Small intestine (tissue), 7 donors: Measurements from ENCODE around the gene TJP2. TPM values are rescaled to one million over a fixed set of nuclear protein-coding genes. Genes with fewer than 3 reads are reported as not detected.

Source experiments
- DNase-seq, 2 donors: peaks; one replicate each; pipeline versions ENCODE4 v3.0.0 to v3.0.0-alpha.2; 2013
- FAIRE-seq: peaks from 2 replicates; lab custom pipeline; 2012; peaks lifted over from hg19 to GRCh38; lab: Jason Lieb, UNC
- H3K27ac ChIP-seq, 3 donors: one replicate each; pipeline ENCODE4 v1.5.1; 2013; ENCODE audit warnings: low read length in 2 of 3, mild to moderate bottlenecking in 2 of 3, control low read depth in 1 of 3, inconsistent platforms in 1 of 3, low read depth in 1 of 3, moderate library complexity in 1 of 3
- H3K27me3 ChIP-seq, 3 donors: one replicate each; pipeline ENCODE4 v1.6.1; 2013; ENCODE audit warnings: low read length in 3 of 3, inconsistent platforms in 1 of 3; ENCODE audit not compliant: control insufficient read depth in 3 of 3, insufficient read depth in 3 of 3
- H3K36me3 ChIP-seq, 3 donors: one replicate each; pipeline ENCODE4 v1.6.1; 2013; ENCODE audit warnings: low read length in 3 of 3, inconsistent platforms in 1 of 3, low read depth in 1 of 3, mild to moderate bottlenecking in 1 of 3, moderate library complexity in 1 of 3; ENCODE audit not compliant: control insufficient read depth in 3 of 3, insufficient read depth in 2 of 3
- H3K4me1 ChIP-seq, 3 donors: one replicate each; pipeline ENCODE4 v1.6.1; 2013; ENCODE audit warnings: low read length in 2 of 3, inconsistent platforms in 1 of 3, low read depth in 1 of 3, mild to moderate bottlenecking in 1 of 3, moderate library complexity in 1 of 3; ENCODE audit not compliant: control insufficient read depth in 3 of 3, insufficient read depth in 2 of 3
- H3K4me3 ChIP-seq, 3 donors: one replicate each; pipeline ENCODE4 v1.5.1; 2013; ENCODE audit warnings: low read length in 3 of 3, control low read depth in 1 of 3, inconsistent platforms in 1 of 3, low read depth in 1 of 3, mild to moderate bottlenecking in 1 of 3, moderate library complexity in 1 of 3
- H3K9me3 ChIP-seq, 2 donors: one replicate each; pipeline ENCODE4 v1.6.1; 2013; ENCODE audit warnings: low read depth in 1 of 2, low read length in 1 of 2; ENCODE audit not compliant: control insufficient read depth in 2 of 2, insufficient read depth in 1 of 2
- WGBS, 3 donors: extraction: QIAGEN DNeasy Blood & Tissue Kit; methylation state at CpG; one replicate each; pipeline ENCODE4 v1.1.7; 2013; 5-methylcytosine and 5-hydroxymethylcytosine counted together
- polyA plus RNA-seq, 4 donors: library from polyadenylated mRNA; stranded (reverse) in 3 of 4; unstranded in 1 of 4; fragments of 200-250 nt in 3 of 4; fragments of 120-200 nt in 1 of 4; gene quantifications; one replicate each; pipeline versions ENCODE4 v1.2.1 to v1.2.3, GENCODE V29; 2013
- donor health status: healthy with polysubstance abuse.
- donor health status: control.
- donor health status: control.
- donor health status: Bipolar disorder and iron deficiency.
- donor health status: healthy.

Gene TJP2
- polyA plus RNA-seq, 4 donors, result 48.3 to 191 (median 98.7) TPM

- peaks cover 0 to 29% (median 0%) of the 10 kb centered on the region in 3 donors for H3K36me3 ChIP-seq
- DNase-seq, result no peak
- no peaks in the 10 kb centered on the region for H3K9me3 ChIP-seq
- 85 to 91% (median 89%) methylated on average over 1 of the region's 1 CpG for WGBS, 3 donors
- no peaks in the 10 kb centered on the region for H3K27me3 ChIP-seq
- no peak overlapping the region for H3K27ac ChIP-seq
- peaks cover 0 to 4% (median 0%) of the 10 kb centered on the region in 3 donors for H3K4me1 ChIP-seq
- FAIRE-seq, result no peak
- no peak overlapping the region for H3K4me3 ChIP-seq
Observed at GRCh38 chr9:69170231-69170630, 3.8 kb upstream of the TJP2 start.

DNA sequence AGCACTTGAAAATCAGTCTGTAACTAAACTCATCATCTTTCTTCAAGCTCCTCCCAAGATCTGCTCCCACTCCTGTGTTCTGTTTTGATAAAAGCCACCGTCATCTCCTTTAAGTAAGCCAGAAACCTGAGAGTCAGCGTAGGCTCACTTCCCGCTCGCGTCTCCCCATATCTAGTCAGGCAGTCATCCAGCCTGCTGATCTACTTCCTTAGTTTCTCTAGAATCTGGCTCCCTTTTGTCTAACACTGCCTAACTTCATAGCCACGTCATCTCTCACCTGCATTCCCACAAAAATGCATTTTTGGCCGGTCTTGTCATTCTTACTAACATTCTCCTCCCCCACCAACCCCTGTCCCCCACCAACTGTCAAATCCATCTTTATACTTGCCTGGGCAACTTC is 3.0 kb upstream of the TJP2 start:
- whole genome bisulfite sequencing, 3 donors, result 79 to 86% (median 81%) methylated on average over 7 of the region's 7 CpGs
- H3K27ac ChIP-seq, result no peak overlapping the region
- peaks cover 0 to 4% (median 0%) of the 10 kb centered on the region in 3 donors for H3K4me1 ChIP-seq
- H3K9me3 ChIP-seq, result no peaks in the 10 kb centered on the region
- FAIRE-seq (no peak), DNase-seq (no peak)
- no peaks in the 10 kb centered on the region for H3K27me3 ChIP-seq
- H3K36me3 ChIP-seq, result peaks cover 0 to 22% (median 0%) of the 10 kb centered on the region in 3 donors
- no peak overlapping the region for H3K4me3 ChIP-seq

DNA sequence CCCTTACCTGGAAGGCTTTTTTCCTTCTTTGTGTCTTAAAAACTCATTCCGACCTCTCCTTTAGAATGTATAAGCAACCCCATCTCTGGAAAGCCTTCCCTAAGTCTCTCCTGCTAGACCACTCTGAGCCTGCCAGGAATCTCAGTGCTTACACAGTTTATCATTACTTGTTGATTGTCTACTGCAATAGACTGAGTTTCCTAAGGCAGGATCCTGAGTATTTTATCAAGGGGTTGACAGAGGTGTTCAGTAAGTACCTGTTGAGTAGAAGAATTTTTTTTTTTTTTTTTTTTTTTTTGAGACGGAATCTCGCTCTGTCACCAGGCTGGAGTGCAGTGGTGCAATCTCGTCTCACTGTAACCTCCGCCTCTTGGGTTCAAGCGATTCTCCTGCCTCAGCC is 2.6 kb upstream of the TJP2 start:
- FAIRE-seq (no peak), DNase-seq (no peak)
- Histone ChIP-seq H3K4me1 (peaks cover 0 to 4% (median under 1%) of the 10 kb centered on the region in 3 donors), H3K9me3 (no peaks in the 10 kb centered on the region), H3K27me3 (no peaks in the 10 kb centered on the region), H3K4me3 (no peak overlapping the region), H3K27ac (no peak overlapping the region), H3K36me3 (peaks cover 0 to 17% (median 0%) of the 10 kb centered on the region in 3 donors)
- 95 to 100% (median 96%) methylated on average over 5 to 6 of the region's 6 CpGs for WGBS, 3 donors

DNA sequence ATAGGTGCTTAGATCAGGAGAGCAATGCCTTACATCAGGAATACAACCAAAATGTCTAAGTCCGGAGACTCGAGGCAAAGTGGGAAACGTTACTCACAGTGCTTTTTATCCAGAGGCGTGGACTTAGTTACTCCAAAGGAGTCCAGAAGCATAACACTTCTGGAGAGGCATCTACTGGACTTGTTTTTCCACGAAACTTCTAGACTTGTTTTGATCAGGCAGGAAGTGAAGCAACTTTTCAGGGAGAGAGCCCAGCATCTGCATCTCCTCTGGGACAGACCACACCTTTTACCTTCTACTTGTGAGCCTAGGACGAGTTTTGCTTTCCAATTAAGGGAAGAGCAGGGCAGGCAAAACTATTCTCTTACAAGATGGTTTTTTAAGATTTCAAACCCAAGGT is 1.2 kb upstream of the TJP2 start:
- no peak for FAIRE-seq
- peaks cover 0 to 9% (median 4%) of the 10 kb centered on the region in 3 donors for H3K4me1 ChIP-seq

DNA sequence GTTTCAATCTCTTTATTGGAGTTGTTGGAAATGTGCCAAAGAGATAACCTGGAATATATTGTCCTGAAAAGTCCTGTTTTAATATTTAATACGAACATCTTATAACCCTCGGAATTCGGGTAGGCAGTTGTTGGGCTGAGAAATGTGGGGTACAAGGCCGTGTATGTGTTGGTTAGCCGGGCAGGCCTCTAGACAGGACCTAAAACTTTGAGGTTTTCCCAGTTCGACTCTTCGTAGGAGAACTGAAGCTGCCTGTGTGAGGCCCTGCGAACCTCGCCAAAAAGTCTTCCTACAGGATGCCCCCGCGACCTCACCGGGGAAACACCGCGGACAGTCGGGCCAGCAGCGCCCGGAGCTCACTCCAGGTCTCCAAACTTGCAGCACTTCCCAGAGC is 583 bp upstream of the TJP2 start:
- peak overlapping the region in 2 of 3 donors; percentile 24 to 39 for H3K4me3 ChIP-seq
- 37 to 74% (median 53%) methylated on average over 17 of the region's 17 CpGs for WGBS, 3 donors
- FAIRE-seq, result no peak
- no peaks in the 10 kb centered on the region for H3K9me3 ChIP-seq
- H3K36me3 ChIP-seq, result peaks cover 0 to 14% (median 0%) of the 10 kb centered on the region in 3 donors
- H3K4me1 ChIP-seq, result peaks cover 0 to 15% (median 6%) of the 10 kb centered on the region in 3 donors
- H3K27ac ChIP-seq, result peak overlapping the region in 1 of 3 donors; percentile 17
- H3K27me3 ChIP-seq, result no peaks in the 10 kb centered on the region
- no peak for DNase-seq

More for the DNA sequence above, 1.2 kb upstream of the TJP2 start:
- no peaks in the 10 kb centered on the region for H3K9me3 ChIP-seq
- H3K36me3 ChIP-seq, result peaks cover 0 to 14% (median 0%) of the 10 kb centered on the region in 3 donors
- peak overlapping the region in 1 of 3 donors; percentile 42 for H3K27ac ChIP-seq
- H3K4me3 ChIP-seq, result no peak overlapping the region
- DNase-seq, result no peak
- H3K27me3 ChIP-seq, result no peaks in the 10 kb centered on the region
- 81 to 85% (median 82%) methylated on average over 6 of the region's 6 CpGs for WGBS, 3 donors

GRCh38 chr9:69174616-69175463 is 763 bp downstream of the TJP2 start:
- Histone ChIP-seq H3K9me3 (no peaks in the 10 kb centered on the region), H3K4me1 (peaks cover 0 to 16% (median 8%) of the 10 kb centered on the region in 3 donors), H3K27me3 (no peaks in the 10 kb centered on the region), H3K4me3 (peak overlapping the region in 2 of 3 donors; percentile 39 to 45), H3K27ac (peak overlapping the region in 2 of 3 donors; percentile 4 to 22), H3K36me3 (peaks cover 0 to 12% (median 0%) of the 10 kb centered on the region in 3 donors)
- peak in 1 of 2 donors; percentile 32 for DNase-seq
- WGBS, 3 donors, result 38 to 78% (median 63%) methylated on average over 21 of the region's 21 CpGs
- FAIRE-seq, result no peak

DNA sequence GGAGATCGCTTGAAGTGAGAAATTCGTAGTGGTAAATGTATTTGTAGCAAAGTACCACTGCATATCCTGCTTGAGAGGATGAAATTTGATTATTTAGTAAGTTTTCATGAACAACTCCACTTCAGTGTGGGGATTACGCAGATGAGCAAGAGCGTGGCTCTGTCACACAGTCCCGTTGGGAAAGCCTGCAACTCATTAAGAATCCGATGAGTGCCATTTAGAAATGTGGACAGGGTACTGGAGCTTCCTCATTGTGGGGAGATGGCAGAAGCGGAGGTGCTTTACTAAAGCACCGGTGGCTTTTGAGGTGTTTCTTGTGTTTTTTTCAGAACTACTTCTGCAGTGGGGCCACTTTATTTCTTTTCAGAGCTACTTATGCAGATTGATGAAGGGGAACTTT is 1.4 kb downstream of the TJP2 start:
- H3K27ac ChIP-seq, result no peak overlapping the region
- WGBS, 3 donors, result 64 to 88% (median 78%) methylated on average over 8 of the region's 8 CpGs
- H3K4me3 ChIP-seq, result no peak overlapping the region
- H3K36me3 ChIP-seq, result peaks cover 0 to 10% (median 0%) of the 10 kb centered on the region in 3 donors
- no peak for FAIRE-seq
- H3K4me1 ChIP-seq, result peaks cover 0 to 23% (median 13%) of the 10 kb centered on the region in 3 donors
- H3K9me3 ChIP-seq, result no peaks in the 10 kb centered on the region
- DNase-seq, result no peak
- no peaks in the 10 kb centered on the region for H3K27me3 ChIP-seq

GRCh38 chr9:69176471-69177171 is 2.5 kb downstream of the TJP2 start:
- no peak overlapping the region for H3K27ac ChIP-seq
- 50 to 66% (median 59%) methylated on average over 9 of the region's 9 CpGs for WGBS, 3 donors

More at GRCh38 chr9:69176471-69177171, 2.5 kb downstream of the TJP2 start:
- no peaks in the 10 kb centered on the region for H3K27me3 ChIP-seq
- H3K36me3 ChIP-seq, result peaks cover 0 to 14% (median 0%) of the 10 kb centered on the region in 3 donors
- FAIRE-seq (no peak), DNase-seq (peak in 1 of 2 donors; percentile 29)
- peaks cover 0 to 25% (median 19%) of the 10 kb centered on the region in 3 donors for H3K4me1 ChIP-seq
- no peaks in the 10 kb centered on the region for H3K9me3 ChIP-seq
- no peak overlapping the region for H3K4me3 ChIP-seq
